HG03045 (cell line): ENCODE data around the gene SLC5A5.

ENCODE experiments used
- ATAC-seq: cut with Tn5 transposase; IDR thresholded peaks from one replicate; pipeline ENCODE4 v1.9.1; 2021; ENCODE audit warnings: mild to moderate bottlenecking, moderate library complexity; ENCODE audit not compliant: unreplicated experiment

Gene SLC5A5

GRCh38 chr19:17871878-17872250 lies at the start of gene SLC5A5:
SLC5A5 (plus strand) TSS chr19:17871945; CDS start chr19:17872320, 375 bp downstream.
- ATAC-seq, result no peak

GRCh38 chr19:17824339-17824738 lies 47.4 kb upstream of the SLC5A5 start:
- ATAC-seq, result no peak

GRCh38 chr19:17826508-17827056 lies 45.2 kb upstream of the SLC5A5 start:
- ATAC-seq, result no peak

GRCh38 chr19:17829855-17830566 lies 41.7 kb upstream of the SLC5A5 start:
- ATAC-seq, result no peak

GRCh38 chr19:17830567-17831418 lies 41.0 kb upstream of the SLC5A5 start:
- no peak for ATAC-seq

- ATAC-seq, result no peak
These were observed 40.3 kb upstream of the SLC5A5 start for GRCh38 chr19:17831419-17831888.

- ATAC-seq, result no peak
These were observed 39.1 kb upstream of the SLC5A5 start for GRCh38 chr19:17832443-17833208.

GRCh38 chr19:17834350-17835181 lies 37.2 kb upstream of the SLC5A5 start:
- no peak for ATAC-seq

- no peak for ATAC-seq
These were observed 36.4 kb upstream of the SLC5A5 start for GRCh38 chr19:17835182-17836006.

GRCh38 chr19:17836530-17836929 lies 35.2 kb upstream of the SLC5A5 start:
- no peak for ATAC-seq

- ATAC-seq, result no peak
These were observed 33.8 kb upstream of the SLC5A5 start for GRCh38 chr19:17837972-17838371.

- no peak for ATAC-seq
These were observed 31.7 kb upstream of the SLC5A5 start for GRCh38 chr19:17840019-17840418.

GRCh38 chr19:17841371-17841809 lies 30.4 kb upstream of the SLC5A5 start:
- no peak for ATAC-seq

- no peak for ATAC-seq
These were observed 29.7 kb upstream of the SLC5A5 start for GRCh38 chr19:17841810-17842662.

- no peak for ATAC-seq
These were observed 29.0 kb upstream of the SLC5A5 start for GRCh38 chr19:17842663-17843291.

GRCh38 chr19:17843292-17843827 lies 28.4 kb upstream of the SLC5A5 start:
- ATAC-seq, result no peak

GRCh38 chr19:17843908-17844490 lies 27.7 kb upstream of the SLC5A5 start:
- ATAC-seq, result no peak
